ENCODE measurements around the gene HSPB9. TPM values are rescaled to one million over a fixed set of nuclear protein-coding genes. Genes with fewer than 3 reads are reported as not detected.

HSPB9 gene
- total RNA-seq, 1 experiment from 2014 or later = not detected

GRCh38 chr17:42094375-42095069 lies 28.1 kb upstream of the HSPB9 start:
- no peaks in the 10 kb centered on the region for H3K9me3 ChIP-seq (ENCODE audit: low read depth, low read length, poor library complexity, severe bottlenecking)
- POLR2A ChIA-PET (ENCODE audit: low non-redundant PET) = no interaction called here

GRCh38 chr17:42096360-42097111 lies 26.1 kb upstream of the HSPB9 start:
- POLR2A ChIA-PET (ENCODE audit: low non-redundant PET) = interaction anchor here (0.7 kb wide), 1 partner anchor 14 kb away, joined by 3 read pairs; no protein-coding TSS in a partner anchor
- CTCF ChIA-PET = no interaction called here
- no TSS peak for BruUV-seq (replicated peaks)

More at GRCh38 chr17:42094375-42095069, 28.1 kb upstream of the HSPB9 start:
- no peaks in the 10 kb centered on the region for H3K27me3 ChIP-seq (replicated peaks; ENCODE audit: insufficient read depth, low read depth, low read length, poor library complexity)
- BruUV-seq (replicated peaks) = no TSS peak
- no peak for DNase-seq (ENCODE audit: low spot score)
- no peak overlapping the region for H3K27ac ChIP-seq (ENCODE audit: low read depth, low read length, poor library complexity, severe bottlenecking)
- CTCF ChIA-PET = no interaction called here
- H3K4me3 ChIP-seq (ENCODE audit: low read depth, low read length, poor library complexity, severe bottlenecking) = no peak overlapping the region
- H3K4me1 ChIP-seq (ENCODE audit: insufficient read depth, low read length, poor library complexity, severe bottlenecking) = no peaks in the 10 kb centered on the region
- no peak for TF ChIP-seq CTCF (conservative IDR thresholded peaks at IDR 0.05; ENCODE audit: low read depth, low read length)
- no peak for TF ChIP-seq EZH2 (IDR thresholded peaks at IDR 0.05; ENCODE audit: borderline replicate concordance, low read depth, low read length, poor library complexity, severe bottlenecking)
- no peaks in the 10 kb centered on the region for H3K36me3 ChIP-seq (ENCODE audit: insufficient read depth, low read length, poor library complexity, severe bottlenecking)
- intact Hi-C loops (cut with micrococcal nuclease; ENCODE audit: unreplicated experiment) = no loop called here

More at GRCh38 chr17:42096360-42097111, 26.1 kb upstream of the HSPB9 start:
- no peak for DNase-seq (ENCODE audit: low spot score)
- TF ChIP-seq EZH2 (IDR thresholded peaks at IDR 0.05; ENCODE audit: borderline replicate concordance, low read depth, low read length, poor library complexity, severe bottlenecking) = no peak
- no peak for TF ChIP-seq CTCF (conservative IDR thresholded peaks at IDR 0.05; ENCODE audit: low read depth, low read length)
- Histone ChIP-seq H3K27ac (ENCODE audit: low read depth, low read length, poor library complexity, severe bottlenecking) (no peak overlapping the region), H3K4me3 (ENCODE audit: low read depth, low read length, poor library complexity, severe bottlenecking) (no peak overlapping the region), H3K36me3 (ENCODE audit: insufficient read depth, low read length, poor library complexity, severe bottlenecking) (no peaks in the 10 kb centered on the region), H3K27me3 (replicated peaks; ENCODE audit: insufficient read depth, low read depth, low read length, poor library complexity) (no peaks in the 10 kb centered on the region), H3K9me3 (ENCODE audit: low read depth, low read length, poor library complexity, severe bottlenecking) (no peaks in the 10 kb centered on the region), H3K4me1 (ENCODE audit: insufficient read depth, low read length, poor library complexity, severe bottlenecking) (no peaks in the 10 kb centered on the region)
- intact Hi-C loops (cut with micrococcal nuclease; ENCODE audit: unreplicated experiment) = no loop called here
